ENCODE data around the gene PTPRT.

The PTPRT gene

GRCh38 chr20:42510686-42511085 lies 679.0 kb downstream of the PTPRT start:
- DNase-seq = no peak

DNA sequence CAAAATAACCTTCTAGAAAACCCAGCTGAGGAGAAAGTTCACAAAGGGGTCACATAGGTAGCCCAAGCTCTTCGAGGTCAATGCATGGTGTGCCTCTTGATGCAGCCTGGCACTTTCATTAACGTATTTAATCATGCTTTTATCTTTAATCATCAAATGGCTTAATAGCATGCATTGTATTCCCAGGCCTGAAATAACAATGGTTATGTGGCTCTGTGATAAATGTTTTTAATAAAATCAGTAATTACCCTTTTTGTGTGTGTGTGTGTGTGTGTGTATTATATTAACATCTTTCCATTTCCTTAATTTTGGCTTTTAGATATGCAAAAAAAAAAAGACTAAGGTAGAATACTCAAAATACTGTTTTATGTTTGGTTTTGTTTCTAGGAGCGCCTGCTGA lies 681.8 kb downstream of the PTPRT start:
- no peak for DNase-seq

DNA sequence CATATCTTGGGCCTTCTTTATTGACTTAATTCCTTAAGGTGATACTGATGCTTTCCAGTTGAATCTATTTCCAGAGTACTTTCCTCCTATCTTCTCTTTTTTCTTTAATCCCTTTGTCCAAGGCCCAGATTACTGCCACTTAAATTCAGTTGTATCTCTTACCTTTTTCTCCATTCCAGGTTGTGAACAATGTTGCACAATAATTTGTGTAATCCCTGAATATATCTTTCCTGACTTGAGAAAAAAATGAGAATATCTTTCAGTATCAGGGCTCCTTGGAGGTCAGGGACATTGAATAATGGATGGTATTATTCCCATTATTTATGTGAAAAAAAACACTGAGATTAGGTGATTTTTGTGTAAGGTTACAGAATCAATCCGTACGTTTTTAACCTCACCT lies 683.3 kb downstream of the PTPRT start:
- no peak for DNase-seq

GRCh38 chr20:42502591-42502990 lies 687.1 kb downstream of the PTPRT start:
- no peak for DNase-seq

DNA sequence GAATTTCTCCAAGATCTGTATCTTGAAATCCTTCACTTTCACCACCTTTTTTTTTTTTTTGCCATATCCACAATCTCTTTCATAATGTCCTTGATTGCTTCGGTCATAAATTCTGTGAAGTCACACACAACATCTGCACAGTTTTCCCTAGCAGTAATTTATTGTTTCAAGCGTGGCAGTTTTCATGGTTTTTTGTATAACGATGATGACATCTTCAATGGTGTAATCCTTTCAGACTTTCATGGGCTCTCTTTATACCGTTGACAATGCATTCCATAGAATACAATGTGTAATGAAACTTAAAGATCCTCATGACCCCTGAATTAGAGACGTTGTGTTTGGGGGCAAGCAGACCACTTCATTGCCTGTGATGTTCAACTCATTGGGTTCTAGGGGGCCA lies 693.1 kb downstream of the PTPRT start:
- no peak for DNase-seq

- no peak for DNase-seq
These were observed 695.4 kb downstream of the PTPRT start for GRCh38 chr20:42494290-42494689.

GRCh38 chr20:42493001-42493400 lies 696.7 kb downstream of the PTPRT start:
- DNase-seq = no peak

DNA sequence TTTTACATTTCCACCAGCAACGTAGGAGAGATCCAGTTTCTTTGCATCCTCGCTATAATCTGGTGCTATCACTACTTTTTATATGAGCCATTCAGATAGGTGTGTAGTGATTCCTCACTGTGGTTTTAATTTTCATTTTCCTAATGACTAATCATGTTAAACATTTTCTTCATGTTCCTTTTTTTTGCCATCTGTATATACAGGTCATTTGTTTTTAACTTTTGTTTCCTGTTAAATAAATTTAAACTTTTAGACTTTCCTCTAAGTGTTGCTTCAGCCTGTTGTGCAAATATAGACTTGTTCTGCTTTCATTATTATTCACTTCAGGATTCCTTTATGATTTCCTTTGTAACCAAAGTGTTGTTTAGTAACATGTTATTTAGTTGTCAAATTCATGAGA lies 697.4 kb downstream of the PTPRT start:
- DNase-seq = no peak

DNA sequence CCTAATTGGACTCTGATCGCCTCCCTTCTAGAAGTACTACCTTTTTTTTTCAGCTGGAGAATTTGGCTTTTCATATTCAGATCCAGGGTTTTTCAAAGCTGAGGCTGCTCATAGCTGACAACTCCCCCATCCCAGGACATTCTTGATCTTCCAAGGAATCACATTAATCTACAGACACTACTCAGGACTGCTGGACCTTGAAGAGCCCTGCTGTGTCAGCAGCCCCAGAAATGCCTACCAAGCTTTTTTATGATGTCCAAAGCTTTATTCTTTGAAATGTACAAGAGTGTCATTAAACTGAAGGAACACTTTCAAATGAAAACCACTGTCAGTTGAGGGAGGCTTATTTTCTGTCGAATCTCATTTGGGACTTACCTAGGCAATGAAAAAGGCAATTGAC lies 704.1 kb downstream of the PTPRT start:
- DNase-seq = no peak

GRCh38 chr20:42484790-42485375 lies 704.8 kb downstream of the PTPRT start:
- no peak for DNase-seq

DNA sequence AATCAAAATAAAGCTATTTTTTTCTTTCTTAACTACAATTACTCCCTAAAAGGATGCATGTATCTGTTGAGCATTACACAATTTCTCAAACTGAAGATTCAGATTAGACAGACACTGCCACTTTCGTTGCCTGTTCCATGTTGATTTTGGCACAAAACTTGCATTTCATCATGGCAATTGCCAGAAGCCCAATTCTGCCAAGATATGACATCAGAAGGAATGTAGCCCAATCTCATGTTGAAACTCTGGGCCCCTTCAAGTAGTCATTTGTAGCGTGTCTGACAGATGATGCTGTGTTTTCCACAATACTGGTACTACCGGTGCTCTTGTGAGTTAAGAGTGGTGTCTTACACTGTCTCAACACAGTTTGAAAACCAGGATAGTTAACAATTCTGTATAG lies 705.4 kb downstream of the PTPRT start:
- DNase-seq = no peak

DNA sequence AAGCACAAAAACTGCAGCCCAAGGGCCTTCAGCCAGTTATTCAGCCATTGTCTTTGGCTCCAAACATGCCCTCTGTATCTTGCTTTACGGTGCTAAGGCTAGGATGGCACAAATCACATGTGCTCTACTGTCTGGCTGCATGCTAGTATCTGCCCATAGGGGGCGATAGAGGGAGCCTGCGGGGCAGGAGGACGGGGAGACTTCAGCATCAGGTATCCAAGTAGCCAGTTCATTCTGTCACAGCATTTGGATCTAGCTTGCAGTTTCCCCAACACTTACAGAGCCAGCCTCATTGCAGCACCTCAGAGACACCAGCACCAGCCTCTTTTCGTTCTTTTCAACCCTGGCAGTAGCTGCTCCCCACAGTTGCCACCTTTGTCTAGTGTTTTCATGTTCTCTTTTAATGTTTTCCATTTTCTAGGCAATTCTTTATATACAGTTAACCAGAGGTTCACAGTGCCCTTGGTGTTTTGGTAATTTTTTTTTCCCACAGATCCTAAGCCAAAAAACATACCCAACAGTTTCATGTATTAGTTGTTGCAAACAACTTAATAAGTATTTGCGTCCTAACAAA lies 705.9 kb downstream of the PTPRT start:
- no peak for DNase-seq

DNA sequence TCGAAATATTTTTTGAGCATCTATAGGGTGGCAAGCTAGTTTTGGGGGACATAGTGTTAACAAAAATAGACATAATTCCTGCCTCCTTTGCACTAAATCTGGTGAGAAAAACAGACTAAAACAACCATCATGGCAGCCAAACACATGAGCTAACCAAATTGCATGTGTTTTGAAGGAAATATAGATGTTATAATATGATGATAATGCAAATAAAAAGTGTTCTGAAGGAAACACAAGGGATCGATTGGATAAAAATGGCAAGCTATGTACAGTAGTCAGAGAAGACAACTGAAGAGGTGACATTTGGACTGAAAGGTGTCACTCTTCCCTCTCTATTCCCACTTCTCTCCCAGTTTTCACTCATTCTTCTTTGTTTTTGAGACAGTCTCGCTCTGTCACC lies 706.9 kb downstream of the PTPRT start:
- no peak for DNase-seq

GRCh38 chr20:42475773-42476172 lies 713.9 kb downstream of the PTPRT start:
- no peak for DNase-seq

GRCh38 chr20:42474646-42475045 lies 715.1 kb downstream of the PTPRT start:
- no peak for DNase-seq

GRCh38 chr20:42472198-42472597 lies 717.5 kb downstream of the PTPRT start:
- DNase-seq = no peak

GRCh38 chr20:42461965-42462593 lies 727.6 kb downstream of the PTPRT start:
- DNase-seq = no peak

GRCh38 chr20:42461291-42461690 lies 728.4 kb downstream of the PTPRT start:
- DNase-seq = no peak

- no peak for DNase-seq
These were observed 742.4 kb downstream of the PTPRT start for GRCh38 chr20:42447270-42447669.

DNA sequence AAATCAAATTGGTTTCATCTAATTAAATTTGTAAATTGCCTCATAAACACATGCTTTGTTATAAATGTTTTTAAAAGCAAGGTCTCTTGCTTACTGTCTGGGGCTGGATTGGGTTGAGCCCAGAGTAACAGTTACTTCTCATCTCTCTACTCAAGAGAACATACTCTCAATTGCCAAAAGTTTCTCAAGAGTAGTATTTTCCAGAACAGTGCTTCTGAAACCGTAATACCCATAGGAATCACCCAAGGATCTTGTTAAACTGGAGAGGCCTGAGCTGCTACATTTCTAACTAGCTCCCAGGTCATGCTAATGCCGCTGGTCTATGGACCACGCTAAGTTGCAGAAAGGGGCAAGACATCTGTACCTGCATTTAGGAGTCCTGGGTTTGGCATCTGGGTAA lies 744.9 kb downstream of the PTPRT start:
- DNase-seq = no peak

GRCh38 chr20:42443200-42443599 lies 746.5 kb downstream of the PTPRT start:
- DNase-seq = no peak

DNA sequence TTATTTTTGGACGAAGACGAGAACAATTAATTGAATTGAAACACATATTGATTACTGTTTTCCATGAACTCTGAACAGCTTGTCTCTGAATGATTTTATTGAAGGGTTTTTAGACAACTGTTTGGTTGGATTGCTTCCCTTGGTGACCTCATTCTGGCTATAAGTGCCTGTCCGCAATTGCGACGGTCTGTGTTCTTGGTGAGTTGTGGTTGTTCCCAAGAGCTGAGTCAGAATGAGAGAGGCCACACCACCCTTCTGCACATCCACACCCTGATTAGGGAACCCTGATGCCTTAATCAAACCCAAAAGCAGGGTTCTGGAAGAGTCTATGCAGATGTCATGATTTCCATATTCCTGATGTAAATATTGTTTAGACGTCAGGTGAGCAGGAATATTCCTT lies 747.0 kb downstream of the PTPRT start:
- no peak for DNase-seq

DNA sequence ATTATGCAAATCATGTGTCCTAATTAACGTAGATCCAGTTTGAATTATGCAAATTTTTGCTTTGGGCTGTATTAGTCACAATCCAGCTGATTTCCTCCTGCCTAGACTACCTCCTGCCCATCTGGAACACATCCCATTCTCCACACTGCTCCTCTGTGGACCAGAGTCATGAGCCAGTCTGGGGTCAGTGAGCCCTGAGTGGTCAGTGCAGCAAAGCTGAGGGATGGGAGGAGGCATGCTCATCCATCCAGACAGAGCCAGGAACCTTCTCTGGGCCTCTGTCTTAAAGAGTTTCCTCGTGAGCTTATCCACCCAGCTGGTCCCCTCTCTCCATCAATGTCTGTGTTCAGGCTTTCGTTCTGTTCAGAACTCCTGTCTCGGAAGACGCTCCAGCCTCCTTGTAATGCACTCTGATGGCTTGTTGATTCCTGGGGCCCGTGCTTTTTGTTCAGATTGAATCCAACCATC lies 747.8 kb downstream of the PTPRT start:
- no peak for DNase-seq

DNA sequence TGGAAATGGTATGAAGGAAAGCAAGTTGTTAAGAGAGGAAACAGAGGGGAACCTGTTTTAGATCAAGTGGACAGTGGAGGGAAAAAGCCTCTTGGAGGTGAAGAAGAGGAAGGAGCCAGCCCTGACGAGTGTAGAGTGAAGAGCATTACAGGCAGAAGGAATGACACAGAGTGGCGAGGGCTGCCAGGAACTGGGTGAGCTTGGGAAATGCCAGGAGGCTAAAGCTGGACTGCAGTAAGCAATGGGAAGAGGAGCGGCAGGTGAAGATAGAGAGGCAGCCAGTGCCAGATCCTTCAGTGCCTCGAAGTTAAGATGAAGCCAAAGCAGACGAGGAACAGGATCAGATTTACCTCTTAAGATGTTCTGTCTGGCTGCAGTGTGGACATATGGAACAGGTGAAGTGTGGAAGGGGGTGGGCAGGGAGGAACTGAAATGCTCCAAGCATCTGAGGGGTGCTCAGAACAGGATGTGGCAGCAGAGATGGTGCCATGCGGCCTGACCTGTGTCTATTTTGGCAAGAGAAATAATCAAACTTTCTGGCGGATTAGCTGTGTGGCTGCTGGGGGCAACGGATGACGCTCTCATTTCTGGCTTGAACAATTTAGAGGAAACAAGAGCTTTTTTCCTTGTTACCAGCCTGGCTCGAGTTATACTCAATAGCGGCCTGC lies 748.4 kb downstream of the PTPRT start:
- DNase-seq = peak; percentile 63
